Measurements from ENCODE around the gene IL1R1. TPM values are rescaled to one million over a fixed set of nuclear protein-coding genes. Genes with fewer than 3 reads are reported as not detected.
"Not testable (repeated sequence)": the region's sequence is repeated elsewhere in the genome, so short reads cannot be mapped to it uniquely, and the experiment has no call there.

Gene IL1R1
- total RNA-seq, 1 donor from 2014 or later, result 8.7 TPM

GRCh38 chr2:102099536-102100298, 42.8 kb upstream of the IL1R1 start:
- H3K27me3 ChIP-seq (ENCODE audit: control insufficient read depth, insufficient read depth, low read length), result no peaks in the 10 kb centered on the region
- no peak for DNase-seq (ENCODE audit: low read depth)
- TF ChIP-seq CTCF (IDR thresholded peaks at IDR 0.05; ENCODE audit: insufficient read depth, low read length, poor library complexity, severe bottlenecking), result no peak
- H3K36me3 ChIP-seq (ENCODE audit: control insufficient read depth, insufficient read depth, low read length), result no peaks in the 10 kb centered on the region
- no peak overlapping the region for H3K4me3 ChIP-seq (ENCODE audit: low read depth, low read length)

GRCh38 chr2:102100371-102101096, 42.0 kb upstream of the IL1R1 start:
- no peak for DNase-seq (ENCODE audit: low read depth)
- no peaks in the 10 kb centered on the region for H3K36me3 ChIP-seq (ENCODE audit: control insufficient read depth, insufficient read depth, low read length)
- H3K4me3 ChIP-seq (ENCODE audit: low read depth, low read length), result no peak overlapping the region
- no peak for TF ChIP-seq CTCF (IDR thresholded peaks at IDR 0.05; ENCODE audit: insufficient read depth, low read length, poor library complexity, severe bottlenecking)
- H3K27me3 ChIP-seq (ENCODE audit: control insufficient read depth, insufficient read depth, low read length), result no peaks in the 10 kb centered on the region

- no peaks in the 10 kb centered on the region for H3K27me3 ChIP-seq (ENCODE audit: control insufficient read depth, insufficient read depth, low read length)
- H3K4me3 ChIP-seq (ENCODE audit: low read depth, low read length), result no peak overlapping the region
- no peak for TF ChIP-seq CTCF (IDR thresholded peaks at IDR 0.05; ENCODE audit: insufficient read depth, low read length, poor library complexity, severe bottlenecking)
- no peaks in the 10 kb centered on the region for H3K36me3 ChIP-seq (ENCODE audit: control insufficient read depth, insufficient read depth, low read length)
- DNase-seq (ENCODE audit: low read depth), result no peak
Observed at GRCh38 chr2:102101097-102101848, 41.3 kb upstream of the IL1R1 start.

- Histone ChIP-seq H3K27me3 (ENCODE audit: control insufficient read depth, insufficient read depth, low read length) (no peaks in the 10 kb centered on the region), H3K36me3 (ENCODE audit: control insufficient read depth, insufficient read depth, low read length) (no peaks in the 10 kb centered on the region), H3K4me3 (ENCODE audit: low read depth, low read length) (no peak overlapping the region)
- no peak for TF ChIP-seq CTCF (IDR thresholded peaks at IDR 0.05; ENCODE audit: insufficient read depth, low read length, poor library complexity, severe bottlenecking)
- no peak for DNase-seq (ENCODE audit: low read depth)
Observed at GRCh38 chr2:102101849-102102635, 40.5 kb upstream of the IL1R1 start.

GRCh38 chr2:102102636-102102948, 40.0 kb upstream of the IL1R1 start:
- DNase-seq (ENCODE audit: low read depth); H3K36me3 ChIP-seq (ENCODE audit: control insufficient read depth, insufficient read depth, low read length); H3K27me3 ChIP-seq (ENCODE audit: control insufficient read depth, insufficient read depth, low read length); H3K4me3 ChIP-seq (ENCODE audit: low read depth, low read length): not testable (repeated sequence)

Measured in kidney epithelial cell (primary cell).